H7 (cell line): ENCODE data around the gene GSK3B. TPM values are rescaled to one million over a fixed set of nuclear protein-coding genes. Genes with fewer than 3 reads are reported as not detected.
"Not testable (repeated sequence)": the region's sequence is repeated elsewhere in the genome, so short reads cannot be mapped to it uniquely, and the experiment has no call there.

ENCODE experiments used
- DNase-seq: peaks from one replicate; pipeline ENCODE4 v3.0.0; 2012
- H3K27me3 ChIP-seq: 2 replicates; pipeline ENCODE4 v1.6.0; 2011; ENCODE audit warnings: mild to moderate bottlenecking, low read length; ENCODE audit not compliant: control insufficient read depth, insufficient read depth
- H3K36me3 ChIP-seq: replicated peaks from 2 replicates; pipeline ENCODE4 v1.5.1; 2011; ENCODE audit warnings: low read length; ENCODE audit not compliant: control insufficient read depth, insufficient read depth
- H3K4me3 ChIP-seq: 2 replicates; pipeline ENCODE4 v1.5.1; 2011; ENCODE audit warnings: low read depth, mild to moderate bottlenecking, control low read depth, low read length, moderate library complexity; ENCODE audit not compliant: insufficient read depth
- total RNA-seq: library from RNA; depleted of rRNA; stranded (reverse); fragments of >200 nt; shearing (Covaris generic); gene quantifications from 2 replicates; pipeline ENCODE4 v1.2.3, GENCODE V29; 2014

Gene GSK3B
- total RNA-seq, 1 experiment from 2014 or later: 34.0 TPM

DNA sequence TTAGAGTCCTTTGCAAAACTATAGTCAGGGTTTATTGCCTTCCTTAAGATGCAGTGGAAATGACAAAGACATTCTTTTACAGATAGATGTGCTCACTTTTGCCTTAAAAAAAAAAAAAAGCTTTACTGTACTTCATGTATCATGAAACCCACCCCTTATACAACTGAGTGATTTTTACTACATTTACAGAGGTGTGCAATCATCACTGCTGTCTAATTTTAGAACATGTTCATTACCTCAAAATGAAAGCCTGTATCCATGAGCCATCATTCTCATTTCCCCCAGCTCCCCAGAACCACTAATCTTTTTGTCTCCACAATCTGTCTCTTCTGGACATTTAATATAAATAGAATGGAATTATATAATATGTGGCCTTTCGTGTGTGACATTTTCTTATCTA is 200.5 kb downstream of the GSK3B start:
- DNase-seq: no peak
- Histone ChIP-seq H3K4me3 (no peak overlapping the region), H3K27me3 (no peaks in the 10 kb centered on the region), H3K36me3 (no peaks in the 10 kb centered on the region)

GRCh38 chr3:119891944-119892721 is 202.1 kb downstream of the GSK3B start:
- H3K27me3 ChIP-seq: no peaks in the 10 kb centered on the region
- peak; percentile 8 for DNase-seq
- no peaks in the 10 kb centered on the region for H3K36me3 ChIP-seq
- no peak overlapping the region for H3K4me3 ChIP-seq

DNA sequence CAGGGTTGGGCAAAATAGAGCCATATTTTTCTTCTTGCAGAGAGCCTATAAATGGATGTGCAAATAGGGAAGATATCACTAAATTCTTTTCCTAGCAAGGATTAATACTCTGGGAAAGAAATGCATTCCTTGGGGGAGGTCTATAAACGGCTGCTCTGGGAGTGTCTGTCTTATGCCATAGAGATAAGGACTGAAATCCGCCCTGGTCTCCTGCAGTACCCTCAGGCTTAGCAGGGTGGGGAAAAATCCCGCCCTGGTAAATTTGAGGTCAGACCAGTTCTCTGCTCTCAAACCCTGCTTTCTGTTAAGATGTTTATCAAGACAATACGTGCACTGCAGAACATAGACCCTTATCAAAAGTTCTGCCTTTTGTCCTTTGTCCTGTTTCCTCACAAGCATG is 205.6 kb downstream of the GSK3B start:
- DNase-seq: not testable (repeated sequence)

GRCh38 chr3:119885746-119886530 is 208.3 kb downstream of the GSK3B start:
- Histone ChIP-seq H3K4me3 (no peak overlapping the region), H3K36me3 (no peaks in the 10 kb centered on the region), H3K27me3 (no peaks in the 10 kb centered on the region)
- DNase-seq: no peak

More for the DNA sequence above, 205.6 kb downstream of the GSK3B start:
- not testable (repeated sequence) for H3K27me3 ChIP-seq, H3K4me3 ChIP-seq, H3K36me3 ChIP-seq

- Histone ChIP-seq H3K4me3 (no peak overlapping the region), H3K36me3 (peaks cover 1% of the 10 kb centered on the region; the same call in 1 of the 2 replicates), H3K27me3 (no peaks in the 10 kb centered on the region)
- DNase-seq: no peak
These were observed 210.1 kb downstream of the GSK3B start for GRCh38 chr3:119884161-119884557.

DNA sequence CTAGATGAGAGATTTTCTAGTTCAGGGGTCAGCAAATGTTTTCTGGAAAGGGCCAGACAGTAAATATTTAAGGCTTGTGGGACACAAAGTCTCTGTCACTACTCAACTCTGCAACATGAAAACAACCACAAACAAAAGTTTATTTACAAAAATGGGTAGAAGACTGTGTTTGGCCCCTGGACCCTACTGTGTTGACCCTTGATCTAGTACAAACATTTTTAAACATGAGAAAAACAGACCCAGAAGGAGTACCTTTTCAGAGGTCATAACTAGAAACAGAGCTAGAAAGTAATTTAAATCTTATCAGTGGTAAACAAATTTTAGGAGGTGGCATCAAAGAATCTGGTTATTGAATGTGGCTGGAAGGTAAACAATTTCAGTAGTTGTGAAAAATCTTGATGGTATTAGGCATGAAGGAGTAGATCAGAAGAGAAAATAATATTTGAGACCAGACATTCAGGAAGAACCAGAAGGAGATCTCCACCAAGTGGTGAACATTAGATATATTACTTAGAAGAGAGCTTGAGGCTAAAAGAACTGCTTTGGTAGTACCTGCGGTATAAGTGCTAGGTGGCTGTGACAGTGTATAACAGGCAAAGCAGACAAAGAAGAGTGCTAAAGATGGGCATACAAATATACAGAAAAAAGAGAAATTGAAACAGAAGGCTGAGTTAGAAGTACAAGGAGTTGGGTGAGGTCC is 210.6 kb downstream of the GSK3B start:
- H3K4me3 ChIP-seq: no peak overlapping the region
- peaks cover 1% of the 10 kb centered on the region; the same call in 1 of the 2 replicates for H3K36me3 ChIP-seq
- DNase-seq: no peak
- H3K27me3 ChIP-seq: no peaks in the 10 kb centered on the region

DNA sequence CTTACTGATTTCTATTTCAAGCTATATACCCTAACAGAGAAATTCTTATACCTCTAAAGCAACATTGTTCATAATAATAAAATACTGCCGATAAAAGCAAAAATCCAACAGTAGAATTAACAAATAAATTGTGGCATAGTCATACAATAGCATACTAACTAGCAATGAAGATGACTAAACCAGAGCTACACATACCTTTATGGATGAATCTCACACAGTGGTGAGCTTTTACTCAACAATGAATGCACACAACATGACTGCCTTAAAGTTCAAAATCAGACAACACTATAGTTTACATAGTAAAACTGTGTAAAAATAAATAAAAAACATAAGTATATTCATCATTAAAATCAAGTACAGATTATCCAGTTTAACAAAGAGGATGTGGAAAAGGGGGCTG is 213.3 kb downstream of the GSK3B start:
- no peak overlapping the region for H3K4me3 ChIP-seq
- H3K36me3 ChIP-seq: peaks cover 1% of the 10 kb centered on the region; the same call in 1 of the 2 replicates
- DNase-seq: no peak
- H3K27me3 ChIP-seq: no peaks in the 10 kb centered on the region

DNA sequence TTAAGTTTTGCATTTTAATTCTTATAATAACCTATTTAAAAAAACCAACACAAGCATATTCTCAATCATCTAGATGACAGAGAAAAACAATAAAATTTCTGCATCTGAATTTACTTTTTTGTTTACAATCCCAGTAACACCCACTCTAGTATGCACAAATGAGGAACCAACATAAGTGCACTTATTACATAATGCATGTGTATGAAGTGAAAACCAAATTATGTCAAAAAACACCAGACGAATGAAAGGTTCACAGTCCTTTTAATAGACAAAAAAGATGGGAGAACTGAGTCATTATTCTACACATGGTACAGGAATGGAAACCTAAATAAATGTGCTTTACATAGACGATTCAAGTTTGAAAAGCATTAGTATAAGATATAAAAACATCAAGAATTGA is 220.6 kb downstream of the GSK3B start:
- no peaks in the 10 kb centered on the region for H3K27me3 ChIP-seq
- no peak overlapping the region for H3K4me3 ChIP-seq
- no peak for DNase-seq
- no peaks in the 10 kb centered on the region; the same call in 1 of the 2 replicates for H3K36me3 ChIP-seq

DNA sequence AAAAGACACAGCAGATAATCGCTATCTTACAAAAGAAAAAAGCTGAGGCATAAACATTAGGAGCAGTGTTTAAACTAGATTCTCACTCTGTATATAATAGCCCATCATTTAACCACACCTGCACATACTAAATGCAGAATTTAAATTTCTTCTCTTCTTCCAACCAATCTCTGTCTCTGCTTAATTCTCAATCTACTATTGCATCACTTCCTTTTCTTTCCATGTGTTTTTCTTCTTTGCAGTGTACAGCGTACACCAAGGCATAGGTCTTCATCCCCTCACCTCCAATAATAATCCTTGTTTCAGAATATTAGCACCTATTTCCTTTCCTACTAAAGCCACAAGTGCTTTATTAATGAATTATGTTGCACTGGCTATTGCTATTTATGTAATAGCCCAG is 221.5 kb downstream of the GSK3B start:
- Histone ChIP-seq H3K4me3 (no peak overlapping the region), H3K27me3 (no peaks in the 10 kb centered on the region), H3K36me3 (no peaks in the 10 kb centered on the region; the same call in 1 of the 2 replicates)
- no peak for DNase-seq

- no peak for DNase-seq
- Histone ChIP-seq H3K4me3 (no peak overlapping the region), H3K27me3 (no peaks in the 10 kb centered on the region), H3K36me3 (no peaks in the 10 kb centered on the region; the same call in 1 of the 2 replicates)
These were observed 222.7 kb downstream of the GSK3B start for GRCh38 chr3:119871571-119871970.

DNA sequence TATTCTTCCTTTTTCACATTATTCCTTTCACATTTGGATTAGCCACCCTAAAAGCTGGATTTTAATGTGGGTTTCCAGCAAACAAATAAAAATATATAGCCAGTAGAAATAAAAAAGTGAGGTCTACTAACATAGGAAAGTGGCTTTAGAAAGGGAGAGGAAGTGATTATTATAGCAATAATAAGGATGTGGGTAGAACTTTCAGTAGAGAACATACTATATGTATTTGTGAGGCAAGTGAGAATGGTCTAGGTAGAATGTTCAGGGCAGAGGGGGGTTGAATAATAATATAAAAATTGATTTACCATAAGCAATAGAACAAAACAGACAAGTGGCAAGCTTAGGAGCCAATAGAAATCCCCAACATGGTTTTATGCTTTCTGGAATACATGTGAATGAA is 223.7 kb downstream of the GSK3B start:
- no peak overlapping the region for H3K4me3 ChIP-seq
- no peak for DNase-seq
- no peaks in the 10 kb centered on the region; the same call in 1 of the 2 replicates for H3K36me3 ChIP-seq
- no peaks in the 10 kb centered on the region for H3K27me3 ChIP-seq

- peaks cover 5% of the 10 kb centered on the region for H3K36me3 ChIP-seq
- H3K27me3 ChIP-seq: no peaks in the 10 kb centered on the region
- no peak overlapping the region for H3K4me3 ChIP-seq
- no peak for DNase-seq
These were observed 229.8 kb downstream of the GSK3B start for GRCh38 chr3:119864476-119864875.

DNA sequence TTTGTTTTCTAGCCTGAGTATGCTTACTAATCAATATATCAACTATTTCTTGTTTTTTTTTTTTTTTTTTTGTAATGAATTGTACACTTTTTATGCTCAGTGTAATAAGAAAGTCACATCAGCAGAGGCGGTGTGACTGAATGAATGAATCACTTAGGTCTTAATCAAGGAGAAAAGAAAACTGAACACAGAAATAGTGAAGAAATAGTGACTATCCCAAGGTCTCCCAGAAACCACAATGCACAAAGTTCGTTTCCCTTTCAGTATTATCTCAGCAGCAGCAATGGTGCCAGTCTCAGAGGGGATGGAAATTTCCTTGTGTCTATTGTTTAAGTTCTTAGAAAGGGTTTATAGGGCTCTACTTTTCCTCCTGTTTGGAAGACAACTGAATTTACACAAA is 231.6 kb downstream of the GSK3B start:
- Histone ChIP-seq H3K36me3 (peaks cover 5% of the 10 kb centered on the region), H3K4me3 (no peak overlapping the region), H3K27me3 (no peaks in the 10 kb centered on the region)
- no peak for DNase-seq

DNA sequence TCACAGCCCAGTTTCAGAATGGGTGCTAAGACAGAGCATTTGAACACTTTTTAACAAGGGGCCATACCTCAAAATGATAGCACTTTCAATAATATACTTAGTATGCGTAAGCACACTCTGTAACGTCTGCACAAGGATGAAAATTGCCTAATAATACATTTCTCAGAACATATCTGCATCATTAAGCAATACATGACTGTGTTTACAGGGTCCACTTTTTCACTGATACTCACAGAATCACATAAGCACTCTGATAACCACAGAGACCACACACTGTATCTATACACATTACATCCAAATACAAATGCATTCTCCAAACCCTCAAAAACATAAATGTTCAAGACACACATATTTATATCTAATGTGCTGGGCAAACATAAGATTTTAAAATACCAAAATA is 232.6 kb downstream of the GSK3B start:
- Histone ChIP-seq H3K36me3 (peaks cover 5% of the 10 kb centered on the region), H3K27me3 (no peaks in the 10 kb centered on the region), H3K4me3 (no peak overlapping the region)
- no peak for DNase-seq
